ENCODE measurements around the gene TBC1D9B.

The TBC1D9B gene

GRCh38 chr5:179870952-179871351 lies 36.7 kb downstream of the TBC1D9B start:
- FAIRE-seq, result no peak

DNA sequence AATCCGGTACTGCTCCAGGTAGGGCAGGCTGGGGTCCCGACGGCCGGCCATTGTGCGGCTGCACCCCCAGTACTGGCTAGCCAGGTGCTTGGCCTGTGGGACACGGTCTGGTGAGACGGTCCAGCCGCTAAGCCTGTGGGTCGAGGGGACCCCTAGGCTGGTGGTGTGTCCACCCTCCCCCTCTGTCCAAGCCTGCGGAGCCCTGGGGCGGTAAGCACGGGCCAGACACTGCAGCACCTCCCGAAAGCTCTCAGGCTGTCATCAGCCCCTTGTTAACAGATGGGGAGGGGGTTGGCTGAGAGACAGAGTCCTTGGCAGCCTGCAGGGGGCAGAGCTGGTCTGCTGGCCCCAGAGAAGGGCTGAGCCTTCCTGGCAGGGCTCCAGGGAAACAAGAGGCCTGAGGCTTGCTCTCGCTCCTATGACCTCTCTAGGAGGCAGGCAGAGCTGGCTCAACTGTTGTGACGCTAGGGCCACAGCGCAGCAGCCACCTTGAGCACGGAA lies 37.2 kb downstream of the TBC1D9B start:
- FAIRE-seq (no peak), DNase-seq (ENCODE audit: insufficient read length, low spot score) (no peak)

More at GRCh38 chr5:179870952-179871351, 36.7 kb downstream of the TBC1D9B start:
- DNase-seq (ENCODE audit: insufficient read length, low spot score), result no peak

DNA sequence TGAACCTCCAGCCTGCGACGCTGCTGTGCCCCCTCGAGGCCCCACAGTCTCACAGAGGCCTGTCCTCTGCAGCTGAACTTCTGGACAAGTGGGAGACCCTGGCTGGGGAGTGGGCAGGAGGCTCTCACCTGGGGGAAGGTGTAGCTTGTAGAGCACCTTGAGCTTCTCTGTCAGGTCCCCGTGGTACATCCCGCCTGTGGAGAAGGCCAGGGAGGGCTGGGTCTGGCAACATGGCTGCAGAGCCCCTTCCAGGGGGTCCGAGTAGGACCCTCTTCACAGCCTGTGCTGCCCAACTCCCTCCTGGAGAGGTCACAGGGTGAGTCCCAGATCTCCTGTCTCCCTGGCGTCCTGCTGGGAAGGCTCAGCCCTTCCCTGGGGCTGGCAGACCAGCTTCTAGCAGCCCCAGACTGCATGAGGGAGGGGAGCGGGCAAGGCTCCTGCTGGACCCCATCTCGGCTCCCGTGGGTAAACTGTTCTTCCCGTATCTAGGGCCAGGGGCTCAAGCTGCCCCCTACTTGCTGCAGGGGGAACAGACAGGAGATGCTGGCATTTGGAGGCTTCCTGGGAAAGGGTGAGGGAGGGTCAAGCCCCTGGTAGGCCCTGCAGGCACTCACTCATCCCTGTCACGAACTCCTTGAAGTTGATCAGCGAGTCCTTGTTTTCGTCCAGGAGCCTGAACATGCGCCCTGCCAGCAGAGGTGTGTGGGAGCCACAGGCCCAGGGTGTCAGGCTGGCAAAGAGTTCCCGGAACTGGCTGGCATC lies 37.9 kb downstream of the TBC1D9B start:
- DNase-seq (ENCODE audit: insufficient read length, low spot score) (no peak), FAIRE-seq (no peak)

DNA sequence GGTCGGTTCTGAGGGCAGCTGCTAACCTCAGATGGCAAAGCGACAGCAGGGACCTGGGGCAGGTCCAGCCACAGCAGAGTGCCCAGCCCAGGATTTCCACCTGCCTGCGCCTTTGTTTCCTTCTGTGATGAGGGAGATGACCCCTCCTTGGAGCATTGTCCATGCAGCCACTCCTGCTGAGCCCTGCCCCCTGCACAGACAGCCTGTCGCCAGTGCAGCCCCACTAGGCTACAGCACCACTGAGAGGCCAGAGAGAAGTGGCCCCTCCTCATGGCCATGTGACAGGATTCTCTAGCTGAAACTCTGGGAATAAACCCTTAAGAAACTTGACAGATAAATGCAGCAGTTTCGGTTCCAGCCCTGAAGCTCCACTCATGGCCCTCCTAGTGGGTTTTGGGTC lies 38.6 kb downstream of the TBC1D9B start:
- DNase-seq (ENCODE audit: insufficient read length, low spot score) (no peak), FAIRE-seq (no peak)

GRCh38 chr5:179868541-179868940 lies 39.2 kb downstream of the TBC1D9B start:
- DNase-seq (ENCODE audit: insufficient read length, low spot score) (no peak), FAIRE-seq (no peak)

GRCh38 chr5:179867476-179867875 lies 40.2 kb downstream of the TBC1D9B start:
- DNase-seq (ENCODE audit: insufficient read length, low spot score), result no peak

DNA sequence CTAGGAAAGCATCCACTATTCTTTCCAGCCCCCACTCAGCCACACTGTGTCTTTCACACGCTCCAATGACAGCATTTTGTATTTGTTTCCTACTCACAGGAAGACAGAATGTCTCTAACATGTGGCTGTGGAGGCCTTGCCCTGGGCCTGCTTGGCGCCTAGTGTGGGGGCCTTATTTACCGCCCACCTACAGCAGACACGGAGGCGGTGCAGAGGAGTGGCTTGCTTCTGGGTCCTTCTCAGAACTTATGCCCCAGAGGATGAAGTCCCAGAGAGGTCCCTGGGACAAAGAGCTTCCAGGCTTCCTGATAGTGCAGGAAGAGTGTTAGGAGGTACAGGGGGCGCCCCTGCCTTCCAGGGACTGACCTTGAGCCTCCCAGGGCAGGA lies 40.6 kb downstream of the TBC1D9B start:
- DNase-seq (ENCODE audit: insufficient read length, low spot score), result no peak
- no peak for FAIRE-seq

More at GRCh38 chr5:179867476-179867875, 40.2 kb downstream of the TBC1D9B start:
- FAIRE-seq, result no peak

- peak; percentile 59 for FAIRE-seq
- peak; percentile 55 for DNase-seq (ENCODE audit: insufficient read length, low spot score)
Observed at GRCh38 chr5:179866241-179867078, 41.2 kb downstream of the TBC1D9B start.

GRCh38 chr5:179865491-179866240 lies 42.0 kb downstream of the TBC1D9B start:
- DNase-seq (ENCODE audit: insufficient read length, low spot score) (no peak), FAIRE-seq (no peak)

- FAIRE-seq (no peak), DNase-seq (ENCODE audit: insufficient read length, low spot score) (no peak)
Observed at GRCh38 chr5:179864686-179865085, 43.0 kb downstream of the TBC1D9B start.

- DNase-seq (ENCODE audit: insufficient read length, low spot score), result no peak
- no peak for FAIRE-seq
Observed at GRCh38 chr5:179863449-179864085, 44.1 kb downstream of the TBC1D9B start.

DNA sequence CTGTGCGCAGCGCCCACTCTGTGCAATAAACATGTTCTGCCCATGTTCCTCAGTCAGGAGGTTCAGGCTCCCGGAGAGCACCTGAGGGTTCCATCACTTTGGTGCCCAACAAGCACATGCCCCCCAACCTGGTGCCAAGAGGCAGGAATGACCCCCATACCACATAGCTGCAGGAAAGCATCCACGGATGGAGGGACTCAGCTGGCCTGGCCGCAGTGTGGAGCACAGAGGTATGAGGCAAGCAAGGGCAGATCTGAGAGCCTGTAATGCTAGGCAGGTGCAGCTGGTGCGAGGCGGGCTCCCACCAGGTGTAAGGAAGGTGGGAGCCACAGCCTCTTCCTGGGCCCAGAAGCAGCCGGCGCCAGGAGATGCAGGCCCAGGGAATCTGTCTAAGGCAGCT lies 44.8 kb downstream of the TBC1D9B start:
- DNase-seq (ENCODE audit: insufficient read length, low spot score) (no peak), FAIRE-seq (no peak)

GRCh38 chr5:179862296-179862695 lies 45.4 kb downstream of the TBC1D9B start:
- FAIRE-seq (no peak), DNase-seq (ENCODE audit: insufficient read length, low spot score) (no peak)

- no peak for DNase-seq (ENCODE audit: insufficient read length, low spot score)
- FAIRE-seq, result no peak
Observed at GRCh38 chr5:179860301-179860700, 47.4 kb downstream of the TBC1D9B start.

DNA sequence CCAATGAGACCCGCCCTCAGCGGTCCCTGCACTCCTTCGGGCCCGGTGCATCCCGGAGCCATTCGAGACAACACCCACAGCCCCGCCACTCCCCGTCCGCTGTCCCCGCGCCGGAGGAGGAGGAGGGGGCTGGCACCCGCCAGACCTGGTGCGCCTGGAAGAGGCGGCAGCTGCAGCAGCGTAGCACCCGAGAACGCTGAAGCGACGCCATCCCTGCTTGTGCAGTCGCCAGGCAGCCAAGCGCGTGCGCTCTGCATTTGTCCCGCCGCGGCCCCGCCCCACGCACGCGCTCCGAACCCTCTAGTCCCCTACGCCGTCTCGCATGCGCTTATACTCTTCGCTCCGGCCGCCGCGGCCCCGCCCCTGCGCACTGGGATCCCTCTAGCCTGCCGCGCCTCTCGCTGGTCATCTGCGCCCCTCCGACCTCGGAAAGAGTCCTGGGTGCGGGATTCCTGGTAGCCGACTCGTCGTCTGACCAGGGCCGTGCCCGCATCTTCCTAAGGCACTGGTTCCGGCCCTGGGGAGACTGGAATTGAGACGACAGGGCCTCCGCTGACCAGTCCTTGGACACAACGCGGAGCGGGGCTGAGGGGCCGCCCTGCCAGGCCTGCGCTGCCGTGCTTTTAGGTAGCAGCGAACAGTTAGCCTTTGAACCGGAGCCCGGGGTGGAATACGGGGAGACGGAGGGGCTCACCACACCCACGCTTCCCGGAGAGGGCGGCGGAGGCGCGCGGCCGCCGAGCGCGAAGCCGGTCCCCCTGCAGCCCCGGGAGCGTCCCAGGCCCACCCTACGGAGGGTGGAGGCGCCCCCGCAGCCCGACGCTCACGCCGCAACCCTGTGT lies 48.9 kb downstream of the TBC1D9B start, which contains the start of gene MRNIP:
Gene MRNIP (minus strand): TSS at position 232 of the 842 bp plus-strand sequence. CDS start 21 bp downstream, at position 211.
- DNase-seq (ENCODE audit: insufficient read length, low spot score), result peak; percentile 94
- FAIRE-seq, result peak; percentile 89

GRCh38 chr5:179858241-179858585 lies 49.5 kb downstream of the TBC1D9B start:
- FAIRE-seq, result no peak
- no peak for DNase-seq (ENCODE audit: insufficient read length, low spot score)

DNA sequence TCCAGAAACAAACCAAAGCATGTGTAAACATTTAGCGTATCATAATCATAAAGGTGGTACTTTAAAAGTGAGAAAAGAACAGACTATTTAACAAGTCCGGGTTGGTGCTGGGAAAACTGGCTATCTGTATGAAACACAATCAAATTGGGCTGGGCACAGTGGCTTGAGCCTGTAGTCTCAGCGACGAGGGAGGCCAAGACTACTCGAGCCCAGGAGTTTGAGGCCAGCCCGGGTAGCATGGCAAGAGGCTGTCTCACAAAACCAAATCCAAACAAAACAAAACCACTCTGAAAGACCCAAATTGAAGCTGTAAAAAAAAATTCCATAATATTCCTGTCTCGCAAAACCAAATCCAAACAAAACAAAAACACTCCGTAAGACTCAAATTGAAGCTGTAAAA lies 53.3 kb downstream of the TBC1D9B start:
- DNase-seq (ENCODE audit: insufficient read length, low spot score) (no peak), FAIRE-seq (no peak)

DNA sequence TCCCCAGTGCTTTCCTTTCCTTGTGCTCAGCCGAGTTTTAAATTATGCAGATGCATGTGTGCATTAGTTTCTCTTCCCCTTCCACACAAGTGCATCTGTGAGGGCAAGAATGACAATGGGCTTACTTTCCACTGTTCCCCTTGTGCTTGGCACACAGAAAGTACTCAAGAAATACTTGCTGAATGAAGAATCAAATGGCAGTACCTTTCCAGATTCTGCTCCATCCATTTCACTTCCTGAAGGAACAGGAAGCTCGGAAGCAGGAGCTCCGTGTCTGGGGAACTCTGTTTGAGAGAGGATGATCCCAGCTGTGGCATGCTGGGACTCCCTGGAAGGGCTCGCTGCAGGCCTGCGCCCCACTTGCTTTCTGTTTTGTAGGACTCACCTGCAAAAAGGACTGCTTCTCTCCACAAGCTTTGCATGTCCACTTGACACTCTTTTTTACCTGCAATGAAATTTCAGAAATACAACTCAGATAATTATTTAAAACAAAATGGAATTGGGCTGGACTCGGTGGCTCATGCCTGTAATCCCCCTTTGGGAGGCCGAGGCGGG lies 54.6 kb downstream of the TBC1D9B start:
- DNase-seq (ENCODE audit: insufficient read length, low spot score) (no peak), FAIRE-seq (peak; percentile 71)

DNA sequence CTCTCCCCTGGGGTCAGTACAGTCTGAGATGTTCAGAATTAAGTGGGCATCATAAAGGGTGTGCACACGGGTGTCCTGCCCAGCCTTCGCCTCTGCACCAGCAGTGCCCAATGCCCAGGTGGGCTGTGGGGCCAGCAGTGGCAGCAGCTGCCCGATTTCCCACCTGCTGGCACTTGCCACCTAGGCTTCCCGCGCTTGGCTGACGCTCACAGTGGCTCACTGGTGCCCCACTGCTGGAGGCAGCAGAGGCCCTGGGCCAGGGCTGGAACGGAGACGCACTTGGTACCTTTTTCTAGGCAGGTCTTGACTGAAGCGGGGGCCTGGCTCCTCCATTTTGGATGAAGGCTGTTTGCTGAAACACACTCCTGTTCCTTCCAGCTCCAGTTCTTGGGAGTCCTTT lies 66.1 kb downstream of the TBC1D9B start:
- FAIRE-seq, result no peak

More for the DNA sequence above, 66.1 kb downstream of the TBC1D9B start:
- DNase-seq (ENCODE audit: insufficient read length, low spot score), result no peak
